Ovary (tissue), 3 donors: ENCODE data around the gene TAF8.

Experiments
- EP300 ChIP-seq: sonication (generic); formaldehyde crosslinking; IDR thresholded peaks from one replicate; pipeline ENCODE4 v1.6.1; 2017; ENCODE audit warnings: antibody characterized with exemption
- POLR2A ChIP-seq: fragments of 450-650 bp; IDR thresholded peaks from one replicate; pipeline ENCODE4 v1.6.1; 2017; ENCODE audit warnings: antibody characterized with exemption, mild to moderate bottlenecking, moderate library complexity
- TF ChIP-seq, protein P1 (sequence below), 3 donors: fragments of 450-650 bp in 2 of 3; fragments of 200-600 bp in 1 of 3; IDR thresholded peaks; one replicate each; pipeline versions ENCODE4 v1.5.1 to v1.8.0; 2016 to 2022; ENCODE audit warnings: antibody characterized with exemption in 3 of 3, mild to moderate bottlenecking in 1 of 3
- donor health status: DM: no; HTN: no; CAD: no.

DNA sequence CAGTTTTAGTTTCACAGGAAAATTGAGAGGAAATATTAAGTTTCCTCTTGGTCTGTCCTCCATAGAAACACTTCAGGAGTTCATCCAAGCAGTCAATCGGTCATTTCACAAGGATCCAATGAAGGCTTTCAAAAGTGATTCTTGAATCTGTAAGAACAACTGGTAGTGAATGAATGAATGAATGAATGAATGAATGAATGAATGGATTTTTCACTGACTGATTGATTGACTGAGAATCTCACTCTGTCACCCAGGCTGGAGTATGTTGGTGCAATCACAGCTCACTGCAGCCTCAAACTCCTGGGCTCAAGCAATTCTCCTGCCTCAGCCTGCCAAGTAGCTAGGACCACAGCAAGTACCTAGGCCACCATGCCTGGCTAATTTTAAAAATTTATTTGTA lies 39.4 kb upstream of the TAF8 start:
- TF ChIP-seq, protein P1, sequence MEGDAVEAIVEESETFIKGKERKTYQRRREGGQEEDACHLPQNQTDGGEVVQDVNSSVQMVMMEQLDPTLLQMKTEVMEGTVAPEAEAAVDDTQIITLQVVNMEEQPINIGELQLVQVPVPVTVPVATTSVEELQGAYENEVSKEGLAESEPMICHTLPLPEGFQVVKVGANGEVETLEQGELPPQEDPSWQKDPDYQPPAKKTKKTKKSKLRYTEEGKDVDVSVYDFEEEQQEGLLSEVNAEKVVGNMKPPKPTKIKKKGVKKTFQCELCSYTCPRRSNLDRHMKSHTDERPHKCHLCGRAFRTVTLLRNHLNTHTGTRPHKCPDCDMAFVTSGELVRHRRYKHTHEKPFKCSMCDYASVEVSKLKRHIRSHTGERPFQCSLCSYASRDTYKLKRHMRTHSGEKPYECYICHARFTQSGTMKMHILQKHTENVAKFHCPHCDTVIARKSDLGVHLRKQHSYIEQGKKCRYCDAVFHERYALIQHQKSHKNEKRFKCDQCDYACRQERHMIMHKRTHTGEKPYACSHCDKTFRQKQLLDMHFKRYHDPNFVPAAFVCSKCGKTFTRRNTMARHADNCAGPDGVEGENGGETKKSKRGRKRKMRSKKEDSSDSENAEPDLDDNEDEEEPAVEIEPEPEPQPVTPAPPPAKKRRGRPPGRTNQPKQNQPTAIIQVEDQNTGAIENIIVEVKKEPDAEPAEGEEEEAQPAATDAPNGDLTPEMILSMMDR (IDR thresholded peaks at IDR 0.05) = no peak
- TF ChIP-seq POLR2A (no peak), EP300 (no peak)
